Stimulated activated naive CD4-positive, alpha-beta T cell (primary cell): Measurements from ENCODE around the gene MIEF1.

Source experiments
- DNase-seq, 6 experiments: peaks; one replicate each; lab custom pipeline; 2025; lab: John Stamatoyannopoulos, UW

MIEF1 gene

DNA sequence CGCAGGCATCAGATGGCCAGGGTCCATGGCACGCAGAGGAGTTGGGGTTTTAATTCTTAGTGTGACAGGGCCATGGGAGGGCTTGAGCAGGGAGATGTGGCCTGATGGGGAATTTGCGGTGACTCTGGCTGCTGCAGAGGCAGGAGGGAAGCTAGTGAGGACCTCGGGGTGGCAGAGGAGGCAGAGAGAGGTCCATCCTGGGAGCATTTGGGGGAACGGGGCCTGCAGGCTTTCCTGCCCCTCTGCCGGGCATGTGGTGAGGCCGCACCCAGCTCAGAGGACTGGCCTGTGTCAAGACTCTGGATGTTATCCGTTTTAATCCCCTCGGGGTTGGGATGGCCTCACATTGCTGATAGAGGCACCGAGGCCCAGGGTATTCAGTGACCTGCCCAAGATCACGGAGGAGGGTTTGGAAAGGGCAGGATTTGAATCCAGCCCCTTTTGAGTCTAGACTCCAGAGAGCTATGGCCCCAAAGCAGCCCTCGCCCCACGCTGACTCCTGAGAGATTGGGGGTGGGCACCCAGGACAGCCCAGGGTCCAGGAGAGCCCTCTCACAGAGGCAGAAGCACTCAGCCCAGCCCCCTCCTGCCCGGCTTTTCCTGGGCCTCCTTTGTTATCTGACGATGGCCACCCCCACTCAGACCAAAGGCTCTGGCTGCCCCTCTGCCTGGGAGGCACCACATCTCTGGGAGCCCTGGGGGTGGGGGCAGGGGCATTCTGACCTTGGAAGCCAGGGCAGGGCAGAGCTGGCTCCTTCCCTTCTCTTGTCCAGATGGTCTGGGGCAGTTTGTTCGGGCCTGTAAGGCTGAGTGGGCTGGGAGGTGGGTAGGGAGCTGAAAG lies 31.4 kb upstream of the MIEF1 start:
- DNase-seq = no peak

DNA sequence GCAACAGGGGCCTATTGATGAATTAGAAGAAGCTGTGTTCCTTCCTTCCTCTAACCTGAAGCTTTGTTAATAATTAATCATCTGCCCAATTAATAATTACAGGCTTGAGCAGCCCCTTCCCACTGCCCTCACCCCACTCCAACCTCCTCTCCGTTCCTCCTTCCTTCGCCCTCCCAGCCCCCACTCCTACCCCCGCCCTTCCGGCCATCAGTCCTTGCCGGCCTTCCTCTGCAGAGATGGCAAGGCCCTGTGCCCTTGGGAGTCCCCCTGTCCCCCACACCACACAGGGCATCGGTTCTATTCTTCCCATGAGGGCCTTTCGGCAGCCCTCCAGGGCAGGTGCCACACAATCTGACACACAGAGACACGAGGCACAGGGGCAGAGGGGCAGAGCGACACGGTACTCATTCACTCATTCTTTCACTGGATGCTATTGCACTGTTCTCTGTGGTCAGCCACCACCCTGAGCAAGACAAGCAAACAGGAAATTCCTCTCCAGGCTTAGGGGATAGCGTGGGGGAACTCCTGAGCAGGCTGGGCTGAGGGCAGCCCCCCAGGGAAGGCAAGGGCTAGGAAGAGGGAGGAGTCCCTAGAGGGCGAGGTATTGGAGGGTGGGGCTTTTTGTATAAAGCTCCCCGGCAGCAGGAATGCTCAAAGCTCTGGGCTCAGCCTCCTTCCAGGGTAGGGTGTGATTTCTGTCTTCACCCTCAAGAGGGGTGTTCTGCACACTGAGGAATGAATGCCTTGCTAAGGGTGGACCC lies 30.5 kb upstream of the MIEF1 start:
- no peak for DNase-seq

DNA sequence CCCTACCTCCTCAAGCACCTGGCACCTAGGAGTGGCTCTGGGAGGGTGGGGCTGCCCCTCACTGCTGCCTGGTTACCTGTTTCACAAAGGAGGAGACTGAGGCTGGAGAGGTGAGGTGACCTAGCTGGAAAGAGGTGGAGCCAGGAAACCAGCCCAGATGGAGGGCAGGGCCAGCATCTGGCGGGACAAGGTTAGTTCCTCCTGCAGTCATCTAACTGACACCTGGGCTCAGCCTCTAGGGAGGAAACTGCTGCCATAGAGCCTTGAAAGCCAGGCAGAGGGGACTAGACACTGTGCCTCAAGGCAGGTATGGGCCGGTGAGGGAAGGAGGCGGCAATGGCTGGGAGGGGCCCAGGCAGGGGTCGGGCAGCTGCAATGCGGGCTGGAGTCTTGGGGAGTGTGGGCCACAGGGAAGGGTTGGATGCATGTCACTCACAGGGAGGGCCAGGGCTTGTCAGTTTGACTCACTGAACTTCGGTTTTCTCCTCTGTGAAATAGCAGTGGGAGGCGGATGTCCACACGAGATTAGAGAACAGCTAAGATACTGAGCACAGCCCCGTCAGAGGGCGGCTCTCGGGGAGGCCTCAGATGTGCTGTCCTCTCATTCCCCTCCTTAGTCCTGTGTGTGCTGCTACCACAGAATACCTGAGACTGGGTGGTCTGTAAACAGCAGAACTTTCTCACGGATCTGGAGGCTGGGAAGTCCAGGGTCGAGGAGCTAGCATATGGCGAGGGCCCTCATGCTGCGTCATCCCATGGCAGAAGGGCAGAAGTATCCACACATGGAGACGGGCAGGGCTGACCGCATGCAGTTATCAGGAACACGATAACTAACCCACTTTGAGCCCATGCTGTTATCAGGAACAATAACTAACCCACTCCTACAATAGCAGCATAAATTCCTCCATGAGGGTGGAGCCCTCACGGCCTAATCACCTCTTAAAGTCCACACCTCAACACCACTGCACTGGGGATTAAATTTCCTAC lies 29.2 kb upstream of the MIEF1 start:
- DNase-seq = no peak

DNA sequence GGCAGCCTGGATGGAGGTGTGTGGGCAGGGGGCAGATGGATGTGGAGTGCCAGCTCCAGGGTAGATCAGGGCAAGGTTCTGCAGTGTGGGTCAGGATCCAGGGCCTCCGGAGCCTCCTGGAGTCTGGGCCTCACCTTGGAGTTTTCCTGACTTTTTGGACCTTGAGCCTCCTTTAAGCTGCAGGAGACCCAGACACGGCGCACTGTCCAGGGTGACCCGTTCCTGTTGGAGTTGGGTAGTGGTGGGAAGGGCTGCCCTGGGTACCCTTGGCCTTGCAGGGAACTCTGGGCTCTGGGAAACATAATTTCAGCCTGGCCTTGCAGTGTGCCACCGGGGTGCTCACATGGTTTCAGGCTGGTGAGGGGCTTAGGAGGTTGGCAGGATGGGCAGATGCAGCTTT lies 28.2 kb upstream of the MIEF1 start:
- DNase-seq = no peak

DNA sequence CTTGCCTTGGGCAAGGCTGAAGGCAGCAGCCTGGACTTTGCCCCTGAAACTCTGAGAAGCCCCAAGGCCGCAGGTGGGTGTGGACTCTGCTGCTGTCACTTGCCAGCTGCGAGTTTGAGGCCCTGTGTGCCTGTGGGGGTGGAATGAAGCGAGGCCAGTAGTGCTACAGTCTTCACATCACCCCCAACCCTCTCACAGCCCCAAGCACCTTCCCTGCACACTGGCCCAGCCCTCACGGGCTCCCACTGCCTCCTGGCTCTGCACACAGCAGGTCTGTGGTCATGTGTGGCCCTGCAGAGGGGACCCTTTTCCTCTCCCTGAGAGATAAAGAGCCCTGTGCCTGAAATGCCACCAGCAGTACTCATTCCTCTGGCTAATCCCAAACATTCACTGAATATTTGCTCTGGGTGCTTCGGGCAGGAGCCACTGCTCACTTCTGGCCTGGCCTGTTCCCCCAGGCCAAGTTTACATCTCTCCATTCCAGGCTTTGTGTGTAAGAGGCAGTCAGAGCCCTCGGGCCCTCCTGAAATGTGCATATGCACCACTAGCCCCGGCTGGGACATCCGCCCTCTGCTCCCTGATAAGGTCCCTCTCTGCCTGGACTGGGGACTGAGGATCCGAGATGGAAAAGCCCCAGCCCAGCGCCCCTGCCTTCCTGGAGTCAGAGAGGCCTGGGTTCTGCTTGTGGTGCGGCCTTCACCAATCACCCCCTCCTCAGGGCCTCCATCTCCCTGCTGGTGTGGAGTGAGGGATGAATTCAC lies 27.6 kb upstream of the MIEF1 start:
- no peak for DNase-seq

DNA sequence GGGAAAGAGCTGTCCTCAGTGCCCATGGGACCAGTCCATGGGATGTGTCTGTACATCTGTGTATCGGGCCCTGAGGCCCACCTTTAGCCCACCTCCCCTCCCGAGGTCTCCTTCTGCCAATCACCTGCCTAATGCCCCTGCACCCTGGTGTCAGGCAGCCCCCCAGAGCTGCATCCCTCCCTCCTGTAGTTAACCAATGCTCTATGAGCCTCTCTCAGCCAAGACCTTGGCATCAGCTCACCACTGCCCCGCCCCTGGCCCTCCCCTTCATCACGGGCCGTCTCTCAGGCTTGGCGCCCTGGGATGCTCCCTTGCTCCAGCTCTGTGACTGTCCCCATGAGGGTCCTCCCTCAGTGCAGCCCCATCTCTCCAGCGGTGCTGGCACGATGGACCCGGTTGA lies 26.8 kb upstream of the MIEF1 start:
- no peak for DNase-seq

DNA sequence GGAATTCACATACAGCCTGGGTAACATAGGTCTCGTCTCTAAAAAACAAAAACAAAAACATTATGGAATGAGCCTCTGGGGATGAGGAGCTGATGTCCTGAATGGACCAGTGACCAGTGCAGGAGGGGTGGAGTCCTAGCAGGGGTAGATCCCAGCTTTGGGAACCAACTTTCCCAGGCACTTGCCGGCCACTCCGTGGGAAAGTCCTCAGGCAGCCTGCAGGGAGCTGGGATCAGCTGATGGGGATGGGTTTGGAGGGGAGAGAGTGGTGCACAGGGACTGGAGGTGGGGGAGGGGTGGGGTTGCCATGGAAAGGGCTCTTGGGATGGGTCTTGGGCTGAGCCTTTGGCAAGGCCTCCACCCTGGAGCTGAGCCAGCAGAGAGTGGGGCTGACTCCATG lies 26.2 kb upstream of the MIEF1 start:
- no peak for DNase-seq

DNA sequence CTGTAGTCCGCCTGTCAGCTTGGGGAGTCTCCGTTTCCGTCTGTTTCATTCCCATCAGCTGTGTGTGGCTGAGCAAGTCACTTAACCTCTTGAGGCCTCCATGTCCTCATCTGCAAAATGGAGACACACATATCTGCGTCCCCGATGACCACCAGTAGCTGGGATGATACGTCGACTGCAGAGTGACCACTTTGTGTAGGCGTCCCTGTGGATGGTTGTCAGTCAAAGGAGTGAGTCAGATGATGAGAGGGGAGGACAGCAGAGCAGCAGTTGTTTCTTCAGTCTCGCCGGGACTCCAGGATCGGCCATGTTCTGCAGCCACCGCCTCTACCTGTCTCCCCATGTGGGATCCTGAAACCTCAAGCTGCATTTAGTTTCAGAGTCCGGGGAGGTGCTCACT lies 25.4 kb upstream of the MIEF1 start:
- no peak for DNase-seq

DNA sequence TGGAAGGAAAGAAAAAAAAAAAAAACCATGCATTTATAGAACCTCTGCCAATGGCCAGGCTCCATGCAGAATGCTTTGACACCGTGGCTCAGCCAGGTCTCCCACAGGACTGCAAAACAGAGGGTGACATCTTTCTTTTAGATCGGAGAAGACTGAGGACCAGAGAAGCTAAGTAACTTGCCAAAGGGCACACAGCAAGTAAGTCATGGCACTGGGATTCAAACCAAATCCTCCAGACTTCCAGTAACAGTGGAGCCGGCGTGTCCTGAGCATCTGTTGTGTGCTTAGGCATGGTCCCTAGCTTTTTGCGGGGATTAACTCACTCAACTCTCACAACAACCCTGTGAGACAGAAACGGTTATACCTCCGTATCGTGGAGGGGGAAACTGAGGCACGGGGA lies 24.5 kb upstream of the MIEF1 start:
- DNase-seq = no peak

DNA sequence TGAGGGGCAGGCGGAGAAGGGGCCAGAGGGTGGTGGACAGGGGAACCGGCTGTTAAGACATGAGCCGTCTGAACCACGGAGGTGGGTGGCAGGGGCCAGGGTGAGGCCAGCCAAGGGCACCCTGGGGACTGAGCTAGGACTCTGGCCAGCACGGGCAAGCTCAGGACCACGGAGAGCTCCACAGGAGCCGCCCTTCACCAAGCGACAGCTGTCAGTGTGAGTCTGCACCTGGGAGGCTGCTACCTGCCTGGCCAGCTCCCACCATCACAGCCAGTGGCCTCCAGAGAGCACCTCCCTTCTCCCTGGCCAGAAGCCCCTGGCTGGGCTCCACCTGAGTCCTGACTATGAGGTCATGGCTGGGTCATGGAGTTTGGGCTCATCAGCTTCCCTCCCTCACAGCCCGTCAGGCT lies 23.6 kb upstream of the MIEF1 start:
- DNase-seq = peak in 2 of 6 experiments; percentile 14 to 25

DNA sequence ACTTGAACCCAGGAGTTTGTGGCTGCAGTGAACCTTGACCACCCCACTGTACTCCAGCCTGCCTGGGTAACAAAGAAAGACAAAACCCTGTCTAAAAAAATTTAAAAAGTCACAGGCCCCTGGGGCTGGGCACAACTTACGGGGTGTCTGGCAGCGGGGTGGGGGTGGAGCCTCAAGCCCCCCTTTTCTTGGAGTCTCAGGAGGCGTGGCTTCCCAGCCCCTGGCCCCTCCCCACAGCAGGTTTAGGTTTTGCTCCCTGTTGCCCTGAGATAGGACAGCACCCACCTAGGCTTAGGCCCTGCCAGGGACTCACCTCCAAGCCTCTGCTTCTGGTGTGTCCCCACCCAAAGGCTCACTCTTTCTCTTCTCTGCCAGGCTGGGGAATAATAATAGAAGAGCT lies 22.8 kb upstream of the MIEF1 start:
- DNase-seq = no peak

DNA sequence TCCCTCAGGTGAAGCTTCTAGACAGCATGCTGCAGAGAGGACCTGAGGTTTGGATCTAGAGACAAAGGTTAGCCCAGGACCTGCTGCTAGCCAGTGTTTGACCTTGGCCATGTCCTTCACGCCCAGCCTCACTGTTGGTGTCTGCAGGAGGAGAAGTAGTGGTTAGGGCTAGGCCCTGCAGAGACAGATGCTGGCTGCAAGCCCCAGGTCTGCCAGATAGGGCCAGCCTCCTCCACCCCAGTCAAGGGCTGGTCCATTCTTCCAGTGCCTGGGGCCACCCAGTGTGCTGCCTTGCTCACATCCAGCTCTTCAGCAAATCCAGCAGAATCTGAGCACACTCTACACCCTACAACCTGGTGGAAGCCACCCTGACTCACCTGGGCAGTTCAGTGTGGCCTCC lies 21.5 kb upstream of the MIEF1 start:
- no peak for DNase-seq

DNA sequence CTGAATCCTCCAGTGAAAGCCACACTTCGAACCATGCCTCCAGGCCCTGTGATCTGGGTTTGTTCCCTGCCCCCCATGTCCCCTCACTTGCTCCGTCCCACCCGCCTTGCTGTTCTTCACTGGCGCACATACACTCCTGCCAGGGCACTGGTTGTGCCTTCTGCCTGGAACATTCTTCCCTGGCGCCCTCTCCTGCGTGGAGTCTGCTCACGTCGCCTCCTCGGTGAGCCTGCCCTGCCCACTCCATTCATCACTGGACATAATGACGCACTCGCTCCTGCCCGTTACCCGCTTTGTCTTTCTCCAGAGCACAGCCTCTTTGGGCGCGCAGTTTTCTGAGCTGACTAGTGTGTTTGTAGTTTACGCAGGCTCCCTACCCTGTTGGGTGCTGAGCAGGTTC lies 21.0 kb upstream of the MIEF1 start:
- DNase-seq = no peak

DNA sequence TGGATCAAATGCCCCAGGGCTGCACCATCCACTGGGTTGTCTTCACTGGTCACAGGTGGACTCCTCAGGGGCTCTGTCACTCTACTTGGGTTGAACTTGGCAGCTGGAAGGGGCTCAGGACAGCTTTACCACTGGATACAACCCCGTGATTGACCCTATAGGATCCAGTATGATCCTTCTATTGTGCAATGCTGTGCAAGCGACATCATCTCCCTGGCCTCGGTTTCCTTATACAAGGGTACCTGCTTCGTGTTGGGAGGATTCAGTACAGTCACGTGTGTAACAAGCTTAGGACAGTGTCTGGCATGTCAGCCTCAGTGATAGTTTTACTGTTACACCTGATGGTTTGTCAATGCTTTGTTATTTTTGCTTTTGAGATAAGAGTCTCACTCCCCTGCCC lies 20.5 kb upstream of the MIEF1 start:
- DNase-seq = no peak

DNA sequence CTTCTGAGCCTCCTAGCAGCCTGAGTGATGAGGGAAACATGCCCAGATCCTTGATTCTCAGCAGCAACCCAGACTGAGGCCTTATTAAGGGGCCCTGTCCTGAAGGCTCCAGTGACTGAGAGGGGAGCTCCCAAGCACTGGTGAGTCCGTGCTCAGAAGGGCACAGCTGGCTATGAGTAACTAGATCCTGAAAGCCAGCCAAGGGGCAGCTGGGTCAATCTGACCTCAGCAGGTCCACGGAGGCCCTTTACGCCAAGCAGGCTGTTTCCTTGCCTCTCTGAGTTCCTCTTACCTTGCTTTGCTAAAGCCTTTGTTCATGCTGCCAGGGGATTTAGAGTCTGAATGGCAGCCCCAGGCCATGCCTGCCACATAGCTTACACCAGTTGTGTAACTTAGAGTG lies 19.3 kb upstream of the MIEF1 start:
- no peak for DNase-seq

DNA sequence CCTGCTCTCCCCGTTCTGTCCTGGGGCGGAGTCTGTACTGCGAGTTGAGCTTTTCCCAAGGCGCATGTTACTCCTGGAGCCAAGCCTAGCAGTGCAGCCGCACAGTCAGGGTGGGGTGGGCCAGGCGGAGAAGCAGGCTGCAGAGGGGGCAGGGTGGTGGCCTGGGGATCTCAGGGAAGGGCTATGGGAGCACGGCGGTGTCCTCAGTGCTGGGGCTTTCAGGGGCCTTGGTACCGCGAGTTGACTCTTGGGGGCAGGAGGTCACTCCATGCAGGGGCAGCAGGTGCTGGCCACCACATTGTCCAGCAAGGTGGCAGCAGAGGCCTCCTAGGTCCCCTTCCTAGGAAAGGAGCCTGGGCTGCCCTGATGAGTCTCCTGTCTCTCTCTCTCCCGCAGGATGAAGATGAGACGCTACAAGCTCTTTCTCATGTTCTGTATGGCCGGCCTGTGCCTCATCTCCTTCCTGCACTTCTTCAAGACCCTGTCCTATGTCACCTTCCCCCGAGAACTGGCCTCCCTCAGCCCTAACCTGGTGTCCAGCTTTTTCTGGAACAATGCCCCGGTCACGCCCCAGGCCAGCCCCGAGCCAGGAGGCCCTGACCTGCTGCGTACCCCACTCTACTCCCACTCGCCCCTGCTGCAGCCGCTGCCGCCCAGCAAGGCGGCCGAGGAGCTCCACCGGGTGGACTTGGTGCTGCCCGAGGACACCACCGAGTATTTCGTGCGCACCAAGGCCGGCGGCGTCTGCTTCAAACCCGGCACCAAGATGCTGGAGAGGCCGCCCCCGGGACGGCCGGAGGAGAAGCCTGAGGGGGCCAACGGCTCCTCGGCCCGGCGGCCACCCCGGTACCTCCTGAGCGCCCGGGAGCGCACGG lies 14.9 kb upstream of the MIEF1 start:
- no peak for DNase-seq

DNA sequence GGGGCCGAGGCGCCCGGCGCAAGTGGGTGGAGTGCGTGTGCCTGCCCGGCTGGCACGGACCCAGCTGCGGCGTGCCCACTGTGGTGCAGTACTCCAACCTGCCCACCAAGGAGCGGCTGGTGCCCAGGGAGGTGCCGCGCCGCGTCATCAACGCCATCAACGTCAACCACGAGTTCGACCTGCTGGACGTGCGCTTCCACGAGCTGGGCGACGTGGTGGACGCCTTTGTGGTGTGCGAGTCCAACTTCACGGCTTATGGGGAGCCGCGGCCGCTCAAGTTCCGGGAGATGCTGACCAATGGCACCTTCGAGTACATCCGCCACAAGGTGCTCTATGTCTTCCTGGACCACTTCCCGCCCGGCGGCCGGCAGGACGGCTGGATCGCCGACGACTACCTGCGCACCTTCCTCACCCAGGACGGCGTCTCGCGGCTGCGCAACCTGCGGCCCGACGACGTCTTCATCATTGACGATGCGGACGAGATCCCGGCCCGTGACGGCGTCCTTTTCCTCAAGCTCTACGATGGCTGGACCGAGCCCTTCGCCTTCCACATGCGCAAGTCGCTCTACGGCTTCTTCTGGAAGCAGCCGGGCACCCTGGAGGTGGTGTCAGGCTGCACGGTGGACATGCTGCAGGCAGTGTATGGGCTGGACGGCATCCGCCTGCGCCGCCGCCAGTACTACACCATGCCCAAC lies 14.1 kb upstream of the MIEF1 start:
- no peak for DNase-seq

DNA sequence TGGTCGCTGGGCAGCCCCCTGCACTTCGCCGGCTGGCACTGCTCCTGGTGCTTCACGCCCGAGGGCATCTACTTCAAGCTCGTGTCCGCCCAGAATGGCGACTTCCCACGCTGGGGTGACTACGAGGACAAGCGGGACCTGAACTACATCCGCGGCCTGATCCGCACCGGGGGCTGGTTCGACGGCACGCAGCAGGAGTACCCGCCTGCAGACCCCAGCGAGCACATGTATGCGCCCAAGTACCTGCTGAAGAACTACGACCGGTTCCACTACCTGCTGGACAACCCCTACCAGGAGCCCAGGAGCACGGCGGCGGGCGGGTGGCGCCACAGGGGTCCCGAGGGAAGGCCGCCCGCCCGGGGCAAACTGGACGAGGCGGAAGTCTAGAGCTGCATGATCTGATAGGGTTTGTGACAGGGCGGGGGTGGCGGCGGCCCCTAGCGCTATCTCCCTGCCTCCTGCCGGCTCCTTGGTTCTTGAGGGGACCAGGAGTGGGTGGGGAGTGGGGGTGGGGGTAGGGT lies 13.5 kb upstream of the MIEF1 start:
- no peak for DNase-seq
